GM03348 (cell line): ENCODE data around the gene TRIM33.
"Not testable (repeated sequence)": the region's sequence is repeated elsewhere in the genome, so short reads cannot be mapped to it uniquely, and the experiment has no call there.

Experiments used
- DNase-seq: peaks from one replicate; pipeline ENCODE4 v3.0.0; 2012; ENCODE audit warnings: low spot score

The TRIM33 gene

GRCh38 chr1:114466334-114467014, 44.5 kb downstream of the TRIM33 start:
- no peak for DNase-seq

- no peak for DNase-seq
Measured at GRCh38 chr1:114462963-114463362, 48.0 kb downstream of the TRIM33 start.

- peak; percentile 25 for DNase-seq
Measured at GRCh38 chr1:114462341-114462740, 48.7 kb downstream of the TRIM33 start.

- DNase-seq, result peak; percentile 13
Measured at GRCh38 chr1:114458237-114458777, 52.7 kb downstream of the TRIM33 start.

- DNase-seq, result no peak
Measured at GRCh38 chr1:114457675-114458236, 53.2 kb downstream of the TRIM33 start.

- DNase-seq, result no peak
Measured at GRCh38 chr1:114456586-114456985, 54.4 kb downstream of the TRIM33 start.

GRCh38 chr1:114455102-114455785, 55.8 kb downstream of the TRIM33 start:
- DNase-seq, result no peak

- DNase-seq, result no peak
Measured at GRCh38 chr1:114454539-114454938, 56.5 kb downstream of the TRIM33 start.

GRCh38 chr1:114453361-114453784, 57.6 kb downstream of the TRIM33 start:
- DNase-seq, result no peak

GRCh38 chr1:114448370-114449036, 62.5 kb downstream of the TRIM33 start:
- DNase-seq, result no peak

GRCh38 chr1:114446198-114446597, 64.8 kb downstream of the TRIM33 start:
- no peak for DNase-seq

- DNase-seq, result not testable (repeated sequence)
Measured at GRCh38 chr1:114443226-114443625, 67.8 kb downstream of the TRIM33 start.

GRCh38 chr1:114441332-114441731, 69.7 kb downstream of the TRIM33 start:
- no peak for DNase-seq

- DNase-seq, result no peak
Measured at GRCh38 chr1:114439369-114439768, 71.6 kb downstream of the TRIM33 start.

GRCh38 chr1:114437812-114438211, 73.2 kb downstream of the TRIM33 start:
- no peak for DNase-seq

GRCh38 chr1:114436799-114437198, 74.2 kb downstream of the TRIM33 start:
- DNase-seq, result no peak

GRCh38 chr1:114435088-114435715, 75.8 kb downstream of the TRIM33 start:
- DNase-seq, result no peak

GRCh38 chr1:114431026-114431425, 80.0 kb downstream of the TRIM33 start:
- DNase-seq, result no peak

- DNase-seq, result peak; percentile 12
Measured at GRCh38 chr1:114428083-114428754, 82.8 kb downstream of the TRIM33 start.

- DNase-seq, result no peak
Measured at GRCh38 chr1:114427612-114428011, 83.4 kb downstream of the TRIM33 start.

- DNase-seq, result no peak
Measured at GRCh38 chr1:114423455-114423854, 87.5 kb downstream of the TRIM33 start.
